B cell (primary cell): ENCODE results near the gene CD247. TPM values are rescaled to one million over a fixed set of nuclear protein-coding genes. Genes with fewer than 3 reads are reported as not detected.

Experiments used
- ATAC-seq: fragments of 200-7000 bp; cut with Tn5 transposase; one replicate; pipeline ENCODE4 v1.10.0; 2021; ENCODE audit warnings: low read depth, mild to moderate bottlenecking, moderate number of reproducible peaks, moderate library complexity
- CTCF ChIA-PET: fragments of 350-600 bp; sonication (Branson Sonifier 250); formaldehyde crosslinking; loops from one replicate; lab custom pipeline; 2021; ENCODE audit warnings: antibody characterized with exemption, inconsistent platforms; lab: Charles Lee
- POLR2A ChIA-PET: fragments of 350-600 bp; sonication (Branson Sonifier 250); formaldehyde crosslinking; loops from one replicate; lab custom pipeline; 2021; ENCODE audit warnings: antibody characterized with exemption; lab: Charles Lee
- DNase-seq: peaks from one replicate; pipeline ENCODE4 v3.0.0; 2013
- H2AFZ ChIP-seq: 2 replicates; pipeline ENCODE4 v1.6.1; 2012; ENCODE audit warnings: mild to moderate bottlenecking, low read depth, low read length; ENCODE audit not compliant: insufficient read depth, poor library complexity, severe bottlenecking
- H3K27ac ChIP-seq, 2 donors: 1 replicate in 1 of 2; 2 replicates in 1 of 2; pipeline ENCODE4 v1.5.1; 2012 to 2013; ENCODE audit warnings: low read length in 2 of 2, mild to moderate bottlenecking in 2 of 2, moderate library complexity in 1 of 2
- H3K27me3 ChIP-seq, 4 experiments: fragments of 200-600 bp in 1 of 4; sonication (generic) in 1 of 4; replicated peaks in 1 of 4; 1 replicate in 2 of 4; 2 replicates in 2 of 4; pipeline versions ENCODE4 v1.6.1 to v1.7.0; 2013 to 2016; ENCODE audit warnings: low read length in 3 of 4, mild to moderate bottlenecking in 2 of 4, mixed read lengths in 1 of 4, moderate library complexity in 1 of 4; ENCODE audit not compliant: insufficient read depth in 4 of 4, control insufficient read depth in 3 of 4; ENCODE audit errors: control extremely low read depth in 1 of 4
- H3K36me3 ChIP-seq, 2 experiments: replicated peaks in 1 of 2; 1 replicate in 1 of 2; 2 replicates in 1 of 2; pipeline versions ENCODE4 v1.6.1 to v1.7.1; 2013; ENCODE audit warnings: low read length in 1 of 2; ENCODE audit not compliant: insufficient read depth in 2 of 2, control insufficient read depth in 1 of 2; ENCODE audit errors: control extremely low read depth in 1 of 2, extremely low read depth in 1 of 2
- H3K4me1 ChIP-seq, 2 donors: fragments of 200-600 bp in 1 of 2; sonication (generic) in 1 of 2; 1 replicate in 1 of 2; 2 replicates in 1 of 2; pipeline versions ENCODE4 v1.5.1 to v1.6.1; 2013 to 2017; ENCODE audit warnings: low read length in 2 of 2; ENCODE audit not compliant: control insufficient read depth in 2 of 2, insufficient read depth in 2 of 2
- H3K4me2 ChIP-seq: replicated peaks from 2 replicates; pipeline ENCODE3; 2012; ENCODE audit warnings: mild to moderate bottlenecking, low read depth, low read length; ENCODE audit not compliant: poor library complexity, severe bottlenecking
- H3K4me3 ChIP-seq, 5 experiments: fragments of 200-600 bp in 1 of 5; sonication (generic) in 1 of 5; 1 replicate in 3 of 5; 2 replicates in 2 of 5; pipeline versions ENCODE4 v1.5.1 to v1.7.0; 2011 to 2016; ENCODE audit warnings: low read length in 4 of 5, mild to moderate bottlenecking in 4 of 5, low read depth in 2 of 5, control low read depth in 1 of 5, moderate library complexity in 1 of 5; ENCODE audit not compliant: insufficient read depth in 1 of 5; ENCODE audit errors: control extremely low read depth in 1 of 5, extremely low read depth in 1 of 5
- H3K79me2 ChIP-seq: fragments of 200-600 bp; sonication (generic); one replicate; pipeline ENCODE4 v1.6.0; 2016; ENCODE audit warnings: low read length; ENCODE audit not compliant: control insufficient read depth, insufficient read depth
- H3K9ac ChIP-seq: fragments of 200-600 bp; sonication (generic); 2 replicates; pipeline ENCODE4 v1.6.1; 2017; ENCODE audit warnings: mild to moderate bottlenecking, low read length, moderate library complexity
- H3K9me3 ChIP-seq, 3 donors: one replicate each; pipeline versions ENCODE4 v1.6.1 to v1.7.1; 2013; ENCODE audit warnings: low read length in 2 of 3; ENCODE audit not compliant: control insufficient read depth in 2 of 3, insufficient read depth in 1 of 3; ENCODE audit errors: control extremely low read depth in 1 of 3
- H4K20me1 ChIP-seq: 2 replicates; pipeline ENCODE4 v1.6.0; 2012; ENCODE audit warnings: mild to moderate bottlenecking, low read length; ENCODE audit not compliant: insufficient read depth, control insufficient read depth, poor library complexity, severe bottlenecking
- H3K27ac Mint-ChIP-seq: one replicate; pipeline ENCODE4 v1.8.0; 2021; ENCODE audit warnings: mixed read lengths
- H3K27me3 Mint-ChIP-seq: one replicate; pipeline ENCODE4 v1.8.0; 2021; ENCODE audit warnings: mixed read lengths
- H3K4me1 Mint-ChIP-seq: one replicate; pipeline ENCODE4 v1.8.0; 2021; ENCODE audit warnings: mixed read lengths
- H3K4me3 Mint-ChIP-seq: one replicate; pipeline ENCODE4 v1.8.0; 2021; ENCODE audit warnings: mixed read lengths
- H3K9me3 Mint-ChIP-seq: one replicate; pipeline ENCODE4 v1.8.0; 2022; ENCODE audit warnings: mixed read lengths; ENCODE audit not compliant: insufficient read depth
- EZH2 ChIP-seq: IDR thresholded peaks from 2 replicates; pipeline ENCODE4 v1.6.1; 2012; ENCODE audit warnings: borderline replicate concordance, low read depth, mild to moderate bottlenecking, moderate library complexity, low read length; ENCODE audit not compliant: insufficient read depth, poor library complexity, severe bottlenecking
- WGBS: methylation state at CpG from one replicate; pipeline ENCODE4 v1.1.5; 2013; ENCODE audit warnings: missing lambda C conversion rate; ENCODE audit not compliant: insufficient coverage; 5-methylcytosine and 5-hydroxymethylcytosine counted together
- intact Hi-C: fragments of 100-400 bp; cut with micrococcal nuclease; formaldehyde crosslinking; loops from one replicate; pipeline ENCODE4 v1.10.0; 2022
- polyA plus RNA-seq: library from polyadenylated mRNA; depleted of rRNA; stranded (reverse); fragments of >200 nt; gene quantifications from 2 replicates; pipeline ENCODE4 v1.2.3, GENCODE V29; 2012
- total RNA-seq, 2 donors: library from RNA; stranded (reverse); fragments of 120-200 nt in 1 of 2; gene quantifications; 1 replicate in 1 of 2; 2 replicates in 1 of 2; pipeline versions ENCODE4 v1.2.3 to v1.2.4, GENCODE V29; 2013 to 2022
- TF ChIP-seq, protein P1 (sequence below): fragments of 200-600 bp; IDR thresholded peaks from one replicate; pipeline ENCODE4 v1.8.0; 2022; ENCODE audit warnings: antibody characterized with exemption, mild to moderate bottlenecking

Gene CD247
- total and polyA plus RNA-seq, 2 donors (not counting 1 experiment from before 2014, with no cell fraction given): 2.5 to 10.8 TPM

DNA sequence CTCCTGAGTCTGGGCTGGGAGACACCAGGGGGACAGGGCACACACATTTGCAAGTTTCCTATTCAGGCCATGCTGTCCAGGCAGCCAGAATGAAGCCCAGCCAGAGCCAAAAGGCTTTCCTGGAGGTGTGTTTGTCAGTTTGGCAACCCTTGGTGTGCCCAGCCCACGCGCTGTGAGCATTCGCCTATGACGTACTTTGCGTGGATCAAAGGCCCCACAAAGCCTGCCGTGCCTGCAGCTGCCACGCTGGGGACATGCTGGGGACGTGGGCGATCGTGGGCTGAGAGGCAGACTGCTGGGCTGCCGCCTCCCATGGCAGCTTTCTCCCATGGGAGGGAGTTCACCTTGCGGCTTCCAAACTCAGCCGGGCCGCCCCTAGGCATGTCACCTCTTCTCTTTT lies 57.5 kb downstream of the CD247 start:
- H3K27ac ChIP-seq: no peak overlapping the region
- POLR2A ChIA-PET: no interaction called here
- Mint-ChIP-seq H3K9me3 (no peaks in the 10 kb centered on the region), H3K27me3 (no peaks in the 10 kb centered on the region), H3K4me1 (peaks cover 5% of the 10 kb centered on the region), H3K4me3 (no peak overlapping the region), H3K27ac (no peak overlapping the region)
- no peaks in the 10 kb centered on the region for H3K36me3 ChIP-seq
- H3K4me1 ChIP-seq: peaks cover 0 to 6% of the 10 kb centered on the region in 2 donors
- no peak overlapping the region for H3K9ac ChIP-seq
- no peak overlapping the region for H3K4me2 ChIP-seq
- WGBS: 90% methylated on average over 13 of the region's 14 CpGs
- no peaks in the 10 kb centered on the region for H4K20me1 ChIP-seq
- H2AFZ ChIP-seq: no peak overlapping the region
- CTCF ChIA-PET: no interaction called here
- no peaks in the 10 kb centered on the region for H3K27me3 ChIP-seq
- TF ChIP-seq, protein P1, sequence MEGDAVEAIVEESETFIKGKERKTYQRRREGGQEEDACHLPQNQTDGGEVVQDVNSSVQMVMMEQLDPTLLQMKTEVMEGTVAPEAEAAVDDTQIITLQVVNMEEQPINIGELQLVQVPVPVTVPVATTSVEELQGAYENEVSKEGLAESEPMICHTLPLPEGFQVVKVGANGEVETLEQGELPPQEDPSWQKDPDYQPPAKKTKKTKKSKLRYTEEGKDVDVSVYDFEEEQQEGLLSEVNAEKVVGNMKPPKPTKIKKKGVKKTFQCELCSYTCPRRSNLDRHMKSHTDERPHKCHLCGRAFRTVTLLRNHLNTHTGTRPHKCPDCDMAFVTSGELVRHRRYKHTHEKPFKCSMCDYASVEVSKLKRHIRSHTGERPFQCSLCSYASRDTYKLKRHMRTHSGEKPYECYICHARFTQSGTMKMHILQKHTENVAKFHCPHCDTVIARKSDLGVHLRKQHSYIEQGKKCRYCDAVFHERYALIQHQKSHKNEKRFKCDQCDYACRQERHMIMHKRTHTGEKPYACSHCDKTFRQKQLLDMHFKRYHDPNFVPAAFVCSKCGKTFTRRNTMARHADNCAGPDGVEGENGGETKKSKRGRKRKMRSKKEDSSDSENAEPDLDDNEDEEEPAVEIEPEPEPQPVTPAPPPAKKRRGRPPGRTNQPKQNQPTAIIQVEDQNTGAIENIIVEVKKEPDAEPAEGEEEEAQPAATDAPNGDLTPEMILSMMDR: no peak
- TF ChIP-seq EZH2: no peak
- ATAC-seq (no peak), DNase-seq (no peak)
- intact Hi-C loops: no loop called here
- no peaks in the 10 kb centered on the region for H3K9me3 ChIP-seq
- no peak overlapping the region for H3K4me3 ChIP-seq
- H3K79me2 ChIP-seq: no peaks in the 10 kb centered on the region

DNA sequence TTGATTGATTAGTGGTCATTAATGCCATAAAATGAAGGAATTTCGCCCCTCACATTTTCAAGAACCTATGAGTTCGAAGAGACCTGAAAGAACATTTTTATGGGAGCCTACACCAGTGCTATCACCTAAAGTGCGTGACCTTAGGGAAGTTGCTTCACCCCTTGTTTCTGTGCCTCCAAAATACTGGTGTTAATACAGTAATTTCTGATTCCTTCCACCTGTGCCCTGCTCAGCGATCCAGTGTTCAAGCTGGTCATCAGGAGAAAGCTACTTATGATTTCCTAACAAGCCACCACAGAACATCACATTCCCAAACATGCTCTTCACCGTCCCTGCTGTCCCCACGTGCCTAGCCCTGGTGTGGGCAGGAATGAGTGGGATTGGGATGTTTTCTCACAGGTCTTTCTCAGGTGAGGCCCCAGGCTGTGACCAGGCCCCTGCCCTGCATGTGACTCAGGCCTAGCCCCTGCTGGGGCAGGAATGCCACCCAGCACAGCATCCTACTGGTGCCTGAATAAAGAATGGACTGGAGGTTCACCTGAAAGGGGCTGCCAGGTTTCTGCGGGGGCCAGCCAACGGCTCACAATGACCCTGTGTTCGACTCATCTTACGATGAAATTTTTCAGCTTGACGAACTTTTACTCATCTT lies 60.3 kb downstream of the CD247 start:
- intact Hi-C loops: no loop called here
- Mint-ChIP-seq H3K4me3 (no peak overlapping the region), H3K9me3 (no peaks in the 10 kb centered on the region), H3K27me3 (peaks cover 4% of the 10 kb centered on the region), H3K4me1 (peaks cover 9% of the 10 kb centered on the region), H3K27ac (no peak overlapping the region)
- no peaks in the 10 kb centered on the region for H3K36me3 ChIP-seq
- no peaks in the 10 kb centered on the region for H4K20me1 ChIP-seq
- TF ChIP-seq, protein P1: no peak
- no peak for TF ChIP-seq EZH2
- peaks cover 3 to 12% of the 10 kb centered on the region in 2 donors for H3K4me1 ChIP-seq
- no peak overlapping the region for H3K4me3 ChIP-seq
- POLR2A ChIA-PET: no interaction called here
- H3K27ac ChIP-seq: no peak overlapping the region
- DNase-seq: no peak
- no peak overlapping the region for H2AFZ ChIP-seq
- H3K27me3 ChIP-seq: peaks cover 0 to 6% (median 0%) of the 10 kb centered on the region in 4 experiments
- no peak overlapping the region for H3K4me2 ChIP-seq
- no peaks in the 10 kb centered on the region for H3K9me3 ChIP-seq
- 94% methylated on average over 8 of the region's 11 CpGs for WGBS
- CTCF ChIA-PET: no interaction called here
- no peak for ATAC-seq
- H3K79me2 ChIP-seq: no peaks in the 10 kb centered on the region
- no peak overlapping the region for H3K9ac ChIP-seq
